ENCODE results near the gene PDE4D.
"Not testable (repeated sequence)": the region's sequence is repeated elsewhere in the genome, so short reads cannot be mapped to it uniquely, and the experiment has no call there.

Gene PDE4D

GRCh38 chr5:58980890-58981289, 912.6 kb downstream of the PDE4D start:
- DNase-seq: no peak

GRCh38 chr5:58979090-58979489, 914.4 kb downstream of the PDE4D start:
- no peak for DNase-seq

- no peak for DNase-seq
These were observed 918.9 kb downstream of the PDE4D start for GRCh38 chr5:58974601-58975000.

GRCh38 chr5:58974083-58974482, 919.4 kb downstream of the PDE4D start:
- DNase-seq: no peak

- DNase-seq: no peak
These were observed 921.2 kb downstream of the PDE4D start for GRCh38 chr5:58972301-58972700.

- DNase-seq: no peak
These were observed 922.8 kb downstream of the PDE4D start for GRCh38 chr5:58970766-58971165.

- no peak for DNase-seq
These were observed 923.7 kb downstream of the PDE4D start for GRCh38 chr5:58969795-58970194.

- DNase-seq: no peak
These were observed 924.3 kb downstream of the PDE4D start for GRCh38 chr5:58969253-58969652.

GRCh38 chr5:58968350-58968749, 925.2 kb downstream of the PDE4D start:
- DNase-seq: no peak

- DNase-seq: no peak
These were observed 925.8 kb downstream of the PDE4D start for GRCh38 chr5:58967597-58968281.

GRCh38 chr5:58965677-58966414, 927.7 kb downstream of the PDE4D start:
- DNase-seq: no peak

- DNase-seq: no peak
These were observed 929.7 kb downstream of the PDE4D start for GRCh38 chr5:58963821-58964220.

- DNase-seq: no peak
These were observed 930.2 kb downstream of the PDE4D start for GRCh38 chr5:58963361-58963760.

GRCh38 chr5:58961631-58962280, 931.8 kb downstream of the PDE4D start:
- DNase-seq: no peak

GRCh38 chr5:58958701-58959100, 934.8 kb downstream of the PDE4D start:
- no peak for DNase-seq

GRCh38 chr5:58953218-58953617, 940.3 kb downstream of the PDE4D start:
- DNase-seq: not testable (repeated sequence)

- DNase-seq: no peak
These were observed 943.3 kb downstream of the PDE4D start for GRCh38 chr5:58950224-58950623.

- DNase-seq: no peak
These were observed 947.3 kb downstream of the PDE4D start for GRCh38 chr5:58946230-58946629.

- DNase-seq: no peak
These were observed 949.3 kb downstream of the PDE4D start for GRCh38 chr5:58944221-58944620.

- no peak for DNase-seq
These were observed 953.1 kb downstream of the PDE4D start for GRCh38 chr5:58940446-58940845.

- no peak for DNase-seq
These were observed 953.9 kb downstream of the PDE4D start for GRCh38 chr5:58939664-58940063.

- DNase-seq: no peak
These were observed 954.7 kb downstream of the PDE4D start for GRCh38 chr5:58938563-58939424.
